Measurements from ENCODE around the gene GPBP1.
"Not testable (repeated sequence)": the region's sequence is repeated elsewhere in the genome, so short reads cannot be mapped to it uniquely, and the experiment has no call there.

GPBP1 gene

DNA sequence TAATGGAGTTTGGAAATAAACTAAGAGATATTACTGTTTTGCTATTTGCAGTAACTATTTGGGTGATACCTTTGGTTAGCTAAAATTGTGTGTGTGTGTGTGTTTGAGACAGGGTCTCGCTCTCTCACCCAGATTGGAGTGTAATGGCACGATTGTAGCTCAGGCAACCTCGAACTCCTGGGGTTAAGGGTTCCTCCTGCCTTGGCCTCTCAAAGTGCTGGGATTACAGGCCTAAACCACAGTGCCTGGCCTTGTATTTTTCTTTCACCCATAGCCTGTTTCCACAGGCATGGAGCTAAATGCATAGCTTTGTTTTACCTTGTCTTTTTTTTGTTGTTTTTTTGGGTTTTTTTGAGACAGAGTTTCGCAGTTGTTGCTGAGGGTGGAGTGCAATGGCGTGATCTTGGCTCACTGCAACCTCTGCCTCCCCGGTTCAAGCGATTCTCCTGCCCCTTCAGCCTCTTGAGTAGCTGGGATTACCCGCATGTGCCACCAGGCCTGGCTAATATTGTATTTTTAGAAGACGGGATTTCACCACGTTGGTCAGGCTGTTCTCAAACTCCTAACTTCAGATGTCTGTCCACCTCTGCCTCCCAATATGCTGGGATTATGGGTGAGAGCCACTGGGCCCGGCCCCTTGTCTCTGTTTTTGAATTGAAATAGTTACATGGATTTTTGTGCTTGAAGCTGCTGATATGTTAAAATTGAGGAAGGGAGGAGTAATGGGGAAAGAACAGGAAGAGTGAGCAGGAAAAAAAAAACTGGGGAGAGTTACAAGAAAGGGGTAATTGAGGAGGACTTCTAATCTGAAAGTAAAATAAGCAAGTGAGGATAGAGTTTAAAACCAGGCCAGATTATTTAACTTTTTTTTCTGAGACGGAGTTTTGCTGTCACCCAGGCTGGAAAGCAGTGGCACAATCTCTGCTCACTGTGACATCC lies 5.7 kb downstream of the GPBP1 start:
- TF ChIP-seq, protein P1, sequence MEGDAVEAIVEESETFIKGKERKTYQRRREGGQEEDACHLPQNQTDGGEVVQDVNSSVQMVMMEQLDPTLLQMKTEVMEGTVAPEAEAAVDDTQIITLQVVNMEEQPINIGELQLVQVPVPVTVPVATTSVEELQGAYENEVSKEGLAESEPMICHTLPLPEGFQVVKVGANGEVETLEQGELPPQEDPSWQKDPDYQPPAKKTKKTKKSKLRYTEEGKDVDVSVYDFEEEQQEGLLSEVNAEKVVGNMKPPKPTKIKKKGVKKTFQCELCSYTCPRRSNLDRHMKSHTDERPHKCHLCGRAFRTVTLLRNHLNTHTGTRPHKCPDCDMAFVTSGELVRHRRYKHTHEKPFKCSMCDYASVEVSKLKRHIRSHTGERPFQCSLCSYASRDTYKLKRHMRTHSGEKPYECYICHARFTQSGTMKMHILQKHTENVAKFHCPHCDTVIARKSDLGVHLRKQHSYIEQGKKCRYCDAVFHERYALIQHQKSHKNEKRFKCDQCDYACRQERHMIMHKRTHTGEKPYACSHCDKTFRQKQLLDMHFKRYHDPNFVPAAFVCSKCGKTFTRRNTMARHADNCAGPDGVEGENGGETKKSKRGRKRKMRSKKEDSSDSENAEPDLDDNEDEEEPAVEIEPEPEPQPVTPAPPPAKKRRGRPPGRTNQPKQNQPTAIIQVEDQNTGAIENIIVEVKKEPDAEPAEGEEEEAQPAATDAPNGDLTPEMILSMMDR (IDR thresholded peaks at IDR 0.05; ENCODE audit: low read depth, low read length) = no peak

DNA sequence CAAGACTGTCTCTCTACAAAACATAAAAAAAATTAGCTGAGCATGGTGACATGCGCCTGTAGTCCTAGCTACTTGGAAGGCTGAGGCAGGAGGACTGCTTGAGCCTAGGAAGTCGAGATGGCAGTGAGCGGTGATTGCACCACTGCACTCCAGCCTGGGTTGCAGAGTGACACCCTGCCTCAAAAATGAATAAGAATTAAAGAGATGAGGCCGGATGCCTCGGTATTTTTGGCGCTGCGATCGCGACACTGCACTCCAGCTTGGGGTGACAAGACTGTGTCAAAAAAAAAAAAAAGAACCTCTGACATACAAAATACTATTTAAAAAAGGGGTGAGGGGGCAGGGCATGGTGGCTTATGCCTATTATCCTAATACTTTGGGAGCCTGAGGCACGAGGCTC lies 7.3 kb downstream of the GPBP1 start:
- TF ChIP-seq, protein P1 (IDR thresholded peaks at IDR 0.05; ENCODE audit: low read depth, low read length) = no peak
- no peak overlapping the region for H3K4me3 ChIP-seq (ENCODE audit: low read depth, low read length)

More for the DNA sequence above, 5.7 kb downstream of the GPBP1 start:
- peak overlapping the region; percentile 13; the same call in 1 of the 2 replicates for H3K4me3 ChIP-seq (ENCODE audit: low read depth, low read length)

DNA sequence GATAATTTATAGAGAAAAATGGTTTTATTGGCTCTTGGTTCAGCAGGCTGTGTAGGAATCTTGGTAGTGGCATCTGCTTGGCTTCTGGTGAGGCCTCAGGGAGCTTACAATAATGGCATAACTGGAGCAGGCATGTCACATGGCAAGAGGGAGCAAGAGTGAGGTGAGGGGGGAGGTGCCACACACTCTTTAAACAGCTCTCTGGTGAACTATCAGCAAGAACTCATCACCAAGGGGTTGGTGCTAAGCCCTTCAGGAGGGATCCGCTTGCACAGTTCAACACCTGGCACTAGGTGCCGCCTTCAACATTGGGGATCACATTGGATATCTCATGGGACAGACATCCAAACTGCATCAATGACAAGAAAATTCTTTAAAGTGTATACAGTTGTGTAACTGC lies 10.5 kb downstream of the GPBP1 start:
- no peak overlapping the region for H3K4me3 ChIP-seq (ENCODE audit: low read depth, low read length)
- TF ChIP-seq, protein P1 (IDR thresholded peaks at IDR 0.05; ENCODE audit: low read depth, low read length) = no peak

DNA sequence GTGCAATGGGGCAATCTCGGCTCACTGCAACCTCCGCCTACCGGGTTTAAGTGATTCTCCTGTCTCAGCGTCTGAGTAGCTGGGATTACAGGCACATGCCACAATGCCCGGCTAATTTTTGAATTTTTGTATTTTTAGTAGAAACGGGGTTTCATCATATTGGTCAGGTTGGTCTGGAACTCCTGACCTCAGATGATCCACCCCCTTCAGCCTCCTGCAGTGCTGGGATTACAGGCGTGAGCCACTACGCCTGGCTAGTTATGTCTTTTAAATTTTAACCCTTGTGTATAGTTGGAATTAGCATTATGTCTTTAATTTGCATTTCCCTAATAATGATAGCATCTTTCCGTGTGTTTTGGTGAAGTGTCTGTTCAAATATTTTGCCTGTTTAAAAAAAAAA lies 11.5 kb downstream of the GPBP1 start:
- no peak overlapping the region for H3K4me3 ChIP-seq (ENCODE audit: low read depth, low read length)
- TF ChIP-seq, protein P1 (IDR thresholded peaks at IDR 0.05; ENCODE audit: low read depth, low read length) = no peak

DNA sequence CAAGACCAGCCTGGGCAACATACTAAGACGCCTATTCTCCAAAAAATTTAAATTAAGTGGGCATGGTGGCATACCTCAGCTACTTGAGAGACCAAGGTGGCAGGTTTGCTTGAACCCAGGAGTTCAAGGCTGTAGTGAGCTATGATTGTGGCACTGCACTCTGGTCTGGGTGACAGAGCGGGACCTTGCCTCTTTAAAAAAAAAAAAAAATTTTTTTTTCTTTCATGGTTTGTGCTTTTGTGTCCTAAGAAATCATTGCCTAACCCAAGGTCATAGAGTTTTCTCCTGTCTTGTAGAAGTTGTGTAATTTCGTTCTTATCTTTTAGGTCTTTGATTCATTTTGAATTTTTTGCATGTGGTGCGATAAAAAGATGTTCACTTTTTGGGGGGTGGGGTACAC lies 12.3 kb downstream of the GPBP1 start:
- H3K4me3 ChIP-seq (ENCODE audit: low read depth, low read length) = no peak overlapping the region
- TF ChIP-seq, protein P1 (IDR thresholded peaks at IDR 0.05; ENCODE audit: low read depth, low read length) = no peak

DNA sequence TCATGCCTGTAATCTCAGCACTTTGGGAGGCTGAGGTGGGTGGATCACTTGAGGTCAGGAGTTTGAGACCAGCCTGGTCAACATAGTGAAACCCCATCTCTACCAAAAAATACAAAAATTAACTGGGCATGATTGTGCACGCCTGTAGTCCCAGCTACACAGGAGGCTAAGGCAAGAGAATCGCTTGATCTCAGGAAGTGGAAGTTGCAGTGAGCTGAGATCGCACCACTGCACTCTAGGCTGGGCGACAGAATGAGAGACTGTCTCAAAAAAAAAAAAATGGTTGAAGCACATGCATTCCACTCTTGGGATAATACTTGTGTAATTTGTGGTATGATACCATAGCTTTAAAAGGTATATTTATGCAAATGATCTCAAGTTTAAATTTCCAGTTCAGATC lies 14.1 kb downstream of the GPBP1 start:
- not testable (repeated sequence) for H3K4me3 ChIP-seq (ENCODE audit: low read depth, low read length)

DNA sequence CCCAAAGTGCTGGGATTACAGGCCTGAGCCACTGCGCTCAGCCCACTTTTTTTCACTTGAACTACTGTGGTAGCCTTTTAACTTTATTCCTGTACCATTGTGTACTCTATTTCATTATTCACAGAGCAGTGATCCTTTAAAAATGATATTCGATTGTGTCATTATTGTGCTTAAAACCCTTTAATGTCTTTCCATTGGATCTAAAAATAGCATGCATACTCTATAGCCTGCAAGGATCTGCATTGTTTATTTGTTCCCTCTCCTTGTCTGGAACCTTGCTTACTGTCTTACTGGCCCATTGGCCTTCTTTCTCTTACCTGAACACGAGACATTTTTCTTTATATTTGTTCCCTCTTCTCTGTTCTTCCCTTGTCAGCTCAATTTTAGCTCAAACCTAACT lies 15.7 kb downstream of the GPBP1 start:
- TF ChIP-seq, protein P1 (IDR thresholded peaks at IDR 0.05; ENCODE audit: low read depth, low read length) = no peak
- no peak overlapping the region for H3K4me3 ChIP-seq (ENCODE audit: low read depth, low read length)

All from WI38 (cell line).